ENCODE measurements around the gene ZYG11B.
A peak's percentile ranks its signal among the peaks of the same experiment; 100 is the strongest.
"Not testable (repeated sequence)": the region's sequence is repeated elsewhere in the genome, so short reads cannot be mapped to it uniquely, and the experiment has no call there.

The ZYG11B gene

DNA sequence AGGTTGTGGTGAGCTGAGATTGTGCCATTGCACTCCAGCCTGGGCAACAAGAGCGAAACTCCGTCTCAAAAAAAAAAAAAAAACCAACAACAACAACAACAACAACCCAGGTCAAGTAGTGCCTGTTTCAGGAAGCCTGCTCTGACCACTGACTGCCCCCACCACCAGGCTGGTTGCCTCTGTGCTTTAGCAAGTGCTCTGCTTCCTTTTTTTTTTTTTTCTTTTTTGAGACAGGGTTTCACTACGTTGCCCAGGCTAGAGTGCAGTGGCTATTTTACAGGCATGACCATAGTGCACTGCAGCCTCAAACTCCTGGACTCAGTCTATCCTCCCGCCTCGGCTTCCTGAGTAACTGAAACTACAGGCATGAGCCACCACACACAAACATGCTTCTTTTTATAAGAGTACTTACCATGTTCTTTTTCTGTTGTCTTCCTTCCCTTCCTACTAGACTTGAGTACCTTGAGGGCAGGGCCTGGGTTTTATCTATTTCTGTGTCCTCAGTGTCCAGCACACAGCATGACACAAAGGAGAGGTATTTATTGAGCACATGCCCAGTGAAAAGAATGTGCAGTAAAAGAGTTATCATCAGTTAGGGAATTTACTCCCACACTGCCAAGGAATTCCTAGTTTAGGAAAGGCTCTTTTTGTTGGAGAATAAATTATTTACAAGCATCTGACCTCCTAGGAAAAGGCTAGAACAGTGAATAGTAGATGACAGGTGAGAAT, 18.2 kb upstream of the ZYG11B start:
- DNase-seq = no peak

DNA sequence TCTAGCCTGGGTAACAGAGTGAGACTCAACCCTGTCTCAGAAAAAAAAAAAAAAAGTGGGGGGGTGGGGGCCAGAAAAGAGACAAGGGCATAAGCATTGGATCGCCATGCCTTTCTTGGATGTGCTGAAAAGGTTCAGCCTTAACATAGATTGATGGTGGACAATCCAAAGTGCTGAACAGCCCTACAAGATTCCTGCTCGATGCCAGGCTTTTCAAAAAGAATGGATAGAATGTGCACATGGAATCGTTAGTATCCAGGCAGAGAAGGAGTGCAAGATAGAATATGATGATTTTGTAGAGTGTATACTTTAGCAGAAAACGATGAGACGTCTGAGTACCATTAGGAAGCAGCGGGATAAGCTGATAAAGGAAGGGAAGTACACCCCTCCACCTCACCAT, 17.2 kb upstream of the ZYG11B start:
- no peak for DNase-seq

DNA sequence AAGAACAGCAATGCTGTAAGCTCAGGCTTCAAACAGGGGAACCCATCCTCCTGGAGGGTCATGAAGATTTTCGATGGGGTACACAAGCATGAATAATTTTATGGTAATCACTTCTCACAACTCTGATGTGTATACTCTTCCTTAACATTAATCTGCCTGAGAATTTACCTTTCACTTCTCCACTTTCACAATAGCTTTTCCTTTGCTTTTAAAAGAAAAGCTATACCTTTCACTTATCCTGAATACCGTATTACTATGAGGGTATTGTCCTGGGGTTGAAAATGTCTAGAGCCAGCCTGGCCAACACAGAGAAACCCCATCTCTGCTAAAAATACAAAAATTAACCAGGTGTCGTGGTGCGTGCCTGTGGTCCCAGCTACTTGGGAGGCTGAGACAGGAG, 12.7 kb upstream of the ZYG11B start:
- no peak for DNase-seq

DNA sequence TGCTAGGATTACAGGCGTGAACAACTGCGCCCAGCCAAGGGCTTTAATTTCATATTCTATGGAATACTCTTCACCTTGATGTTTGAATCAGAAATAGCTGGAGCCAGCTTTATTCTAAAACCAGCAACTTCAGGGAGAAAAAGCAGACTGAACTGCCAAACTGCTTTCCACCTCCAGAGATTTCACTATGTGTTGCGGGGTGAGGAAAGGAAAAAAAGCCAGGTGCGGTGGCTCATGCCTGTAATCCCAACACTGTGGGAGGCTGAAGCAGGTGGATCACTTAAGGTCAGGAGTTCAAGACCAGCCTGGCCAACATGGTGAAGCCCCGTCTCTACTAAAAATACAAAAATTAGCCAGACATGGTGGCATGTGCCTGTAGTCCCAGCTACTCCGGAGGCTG, 11.0 kb upstream of the ZYG11B start:
- not testable (repeated sequence) for DNase-seq

DNA sequence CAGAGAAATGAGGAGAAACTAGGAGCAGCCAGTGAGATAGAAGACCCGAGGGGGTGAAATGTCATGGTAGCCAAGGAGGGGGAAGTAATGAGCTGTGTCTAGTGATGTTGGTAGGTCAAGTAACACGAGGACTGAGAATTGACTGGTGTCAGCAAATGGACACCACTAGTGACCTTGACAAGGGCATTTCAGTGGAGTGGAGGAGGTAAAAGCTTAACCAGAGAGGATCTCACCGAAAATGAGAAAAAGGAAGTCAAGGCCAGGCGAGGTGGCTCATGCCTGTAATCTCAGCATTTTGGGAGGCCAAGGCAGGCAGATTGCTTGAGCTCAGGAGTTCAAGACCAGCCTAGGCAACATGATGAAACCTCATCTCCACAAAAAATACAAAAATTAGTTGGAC, 3.0 kb upstream of the ZYG11B start:
- DNase-seq = no peak

DNA sequence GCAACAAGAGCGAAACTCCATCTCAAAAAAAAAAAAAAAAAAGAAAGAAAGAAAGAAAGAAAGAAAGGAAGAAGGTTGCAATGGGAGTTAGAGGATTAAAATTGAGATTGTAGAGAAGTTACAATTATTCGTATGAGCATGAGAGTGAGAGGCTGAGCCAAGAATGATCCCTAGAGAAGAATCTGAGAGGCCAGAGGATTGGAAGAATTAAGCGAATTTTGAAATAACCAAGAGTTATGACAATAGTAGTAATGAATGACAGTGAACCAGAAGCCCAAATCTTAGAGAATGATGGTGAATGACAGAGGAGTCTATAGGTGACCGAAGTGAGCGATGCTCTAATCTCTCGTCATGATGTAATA, 369 bp upstream of the ZYG11B start:
- DNase-seq = no peak

DNA sequence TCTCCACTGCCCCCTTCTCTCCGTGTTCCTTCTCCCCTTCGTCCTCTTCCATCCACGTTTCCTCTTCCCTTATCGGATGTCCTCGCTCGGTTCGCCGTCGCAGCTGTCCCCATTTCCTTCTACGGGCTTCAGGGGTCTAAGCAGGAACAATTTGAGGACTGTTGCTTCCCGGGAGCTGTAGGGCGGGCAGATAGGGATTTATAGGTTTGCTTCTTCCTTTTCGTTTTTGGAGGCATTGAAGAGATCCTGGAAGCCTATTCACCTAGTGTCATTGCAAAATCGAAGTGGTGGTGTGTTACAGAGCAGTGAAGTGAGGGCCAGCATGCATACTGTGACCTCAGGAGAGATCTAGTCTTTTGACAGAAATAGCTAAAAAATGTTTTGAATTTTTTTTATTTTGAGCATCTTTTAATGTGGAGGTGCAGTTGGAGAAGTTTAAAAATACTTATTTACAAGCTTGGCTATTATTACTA, 897 bp downstream of the ZYG11B start:
- peak in 1 of 2 donors; percentile 15 for DNase-seq

DNA sequence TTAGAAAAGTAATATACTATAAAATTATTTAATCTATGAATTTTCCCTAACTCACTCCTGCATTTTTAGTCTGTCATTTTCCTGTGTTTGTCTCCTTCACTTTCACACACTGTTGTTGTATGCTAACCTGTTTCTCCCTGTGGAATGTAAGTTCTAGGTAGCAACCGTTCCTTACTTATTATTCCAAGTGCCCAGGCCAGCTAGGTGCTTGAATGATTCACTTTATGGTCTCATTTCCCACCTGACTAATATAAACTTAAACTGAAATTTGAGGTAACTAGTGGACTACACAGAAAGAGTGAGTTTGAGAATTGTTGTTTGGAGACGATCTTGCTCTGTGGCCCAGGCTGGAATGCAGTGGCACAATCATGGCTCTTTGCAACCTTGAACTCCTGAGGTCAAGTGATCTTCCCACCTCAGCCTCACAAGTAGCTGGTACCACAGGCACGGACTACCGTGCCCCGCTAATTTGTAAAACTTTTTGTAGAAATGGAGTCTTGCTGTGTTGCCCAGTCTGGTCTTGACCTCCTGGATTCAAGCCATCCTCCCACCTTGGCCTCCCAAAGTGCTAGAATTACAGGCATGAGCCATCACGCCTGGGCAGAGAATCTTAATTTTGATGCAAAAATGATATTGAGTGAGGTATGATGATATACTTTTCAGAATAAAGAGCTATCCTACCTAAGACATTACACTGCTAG, 1.9 kb downstream of the ZYG11B start:
- DNase-seq = no peak

DNA sequence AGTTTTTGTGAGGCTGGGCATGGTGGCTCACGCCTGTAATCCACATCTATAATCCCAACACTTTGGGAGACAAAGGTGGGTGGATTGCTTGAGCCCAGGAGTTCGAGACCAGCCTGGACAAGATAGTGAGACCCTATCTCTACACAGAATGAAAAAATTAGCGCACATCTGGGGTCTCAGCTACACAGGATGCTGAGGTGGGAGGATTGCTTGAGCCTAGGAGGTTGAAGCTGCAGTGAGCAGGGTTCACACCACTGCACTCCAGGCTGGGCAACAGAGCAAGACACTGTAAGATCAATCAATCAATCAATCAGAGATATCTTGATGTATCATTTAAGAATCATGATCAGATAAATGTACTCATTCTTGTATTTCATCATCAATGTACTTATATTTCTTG, 7.1 kb downstream of the ZYG11B start:
- no peak for DNase-seq

DNA sequence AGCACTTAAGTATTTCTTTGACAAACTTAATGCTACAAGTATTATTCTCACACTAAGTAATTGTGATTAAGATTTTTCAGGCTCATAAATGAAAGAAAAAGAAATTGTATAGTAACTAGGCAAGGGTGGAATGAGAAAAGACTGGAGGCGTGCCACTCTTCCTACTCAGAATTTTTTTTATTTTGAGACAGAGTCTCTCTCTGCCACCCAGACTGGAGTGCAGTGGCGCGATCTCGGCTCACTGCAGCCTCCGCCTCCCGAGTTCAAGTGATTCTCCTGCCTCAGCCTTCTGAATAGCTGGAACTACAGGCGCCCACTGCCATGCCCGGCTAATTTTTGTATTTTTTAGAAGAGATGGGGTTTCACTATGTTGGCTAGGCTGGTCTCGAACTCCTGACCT, 9.1 kb downstream of the ZYG11B start:
- DNase-seq = not testable (repeated sequence)

DNA sequence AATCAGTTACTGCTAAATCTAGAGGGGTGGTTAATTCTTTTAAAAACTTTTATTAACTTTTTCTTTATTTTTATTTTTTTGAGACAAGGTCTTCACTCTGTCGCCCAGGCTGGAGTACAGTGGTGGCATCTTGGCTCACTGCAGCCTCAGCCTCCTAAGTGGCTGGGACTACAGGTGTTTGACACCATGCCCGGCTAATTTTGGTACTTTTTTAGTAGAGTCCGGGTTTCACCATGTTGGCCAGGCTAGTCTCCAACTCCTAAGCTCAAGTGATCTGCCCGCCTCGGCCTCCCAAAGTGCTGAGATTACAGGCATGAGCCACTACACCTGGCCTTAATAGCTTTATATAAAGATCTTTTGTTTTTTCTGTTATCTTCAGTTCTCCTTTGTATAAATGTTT, 11.9 kb downstream of the ZYG11B start:
- DNase-seq = no peak

DNA sequence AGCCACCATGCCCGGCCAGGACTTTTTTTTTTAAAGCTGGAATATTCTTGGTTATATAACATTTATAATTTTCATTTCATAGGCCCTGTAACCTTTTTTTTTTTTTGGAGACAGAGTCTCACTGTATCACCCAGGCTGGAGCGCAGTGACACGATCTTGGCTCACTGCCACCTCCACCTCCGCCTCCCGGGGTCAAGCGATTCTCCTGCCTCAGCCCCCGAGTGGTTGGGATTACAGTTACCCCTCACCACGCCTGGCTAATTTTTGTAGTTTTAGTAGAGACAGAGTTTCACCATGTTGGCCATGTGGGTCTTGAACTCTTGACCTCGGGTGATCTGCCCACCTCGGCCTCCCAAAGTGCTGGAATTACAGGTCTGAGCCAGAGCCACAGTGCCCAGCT, 12.6 kb downstream of the ZYG11B start:
- no peak for DNase-seq

DNA sequence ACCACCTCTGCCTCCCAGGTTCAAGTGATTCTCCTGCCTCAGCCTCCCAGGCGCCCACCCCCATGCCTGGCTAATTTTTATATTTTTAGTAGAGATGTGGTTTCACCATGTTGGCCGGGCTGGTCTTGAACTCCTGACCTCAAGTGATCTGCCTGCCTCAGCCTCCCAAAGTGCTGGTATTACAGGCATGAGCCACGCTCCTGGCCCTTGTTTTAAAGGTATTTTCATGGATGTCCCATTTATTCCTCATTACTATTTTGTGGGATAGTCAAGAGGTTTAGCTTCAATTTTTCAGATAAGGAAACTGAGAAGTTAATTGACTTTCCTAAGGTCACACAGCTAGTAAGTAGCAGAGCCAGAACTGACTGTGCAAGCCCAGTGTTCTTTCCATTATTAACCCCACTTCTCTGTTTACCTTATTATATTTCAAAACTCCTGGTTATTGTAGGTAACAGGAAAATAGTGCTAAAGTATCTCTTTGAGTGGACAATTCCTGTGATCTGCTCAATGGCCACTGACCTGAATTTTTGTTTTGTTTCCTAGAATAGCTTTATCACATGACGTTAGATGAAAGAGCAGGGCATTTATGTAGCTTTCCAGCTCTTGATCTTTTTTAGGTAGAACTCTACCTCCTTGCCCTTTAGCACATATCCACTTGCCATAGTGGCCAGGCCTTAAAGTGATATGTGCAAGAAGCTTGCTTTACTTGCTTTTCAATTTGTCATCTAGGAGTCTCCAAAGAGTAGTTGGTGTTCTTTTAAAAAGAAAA, 13.6 kb downstream of the ZYG11B start:
- no peak for DNase-seq

DNA sequence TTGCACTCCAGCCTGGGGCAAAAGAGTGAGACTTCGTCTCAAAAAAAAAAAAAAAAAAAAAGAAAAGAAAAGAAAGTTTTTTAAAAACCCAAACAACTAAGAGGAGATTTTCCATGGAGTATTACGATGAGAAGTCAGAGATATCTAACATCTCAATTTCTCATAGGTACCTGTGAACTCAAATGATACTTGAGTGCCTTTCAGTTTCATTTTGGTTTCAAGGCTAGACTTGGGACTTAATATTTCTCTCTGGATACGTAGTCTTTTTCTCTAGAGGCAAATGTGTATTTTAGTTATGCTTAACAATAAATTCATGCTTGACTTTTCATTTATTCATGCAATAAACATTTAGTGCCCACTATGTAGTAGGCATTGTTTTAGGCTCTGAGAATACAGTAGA, 15.0 kb downstream of the ZYG11B start:
- DNase-seq = no peak

DNA sequence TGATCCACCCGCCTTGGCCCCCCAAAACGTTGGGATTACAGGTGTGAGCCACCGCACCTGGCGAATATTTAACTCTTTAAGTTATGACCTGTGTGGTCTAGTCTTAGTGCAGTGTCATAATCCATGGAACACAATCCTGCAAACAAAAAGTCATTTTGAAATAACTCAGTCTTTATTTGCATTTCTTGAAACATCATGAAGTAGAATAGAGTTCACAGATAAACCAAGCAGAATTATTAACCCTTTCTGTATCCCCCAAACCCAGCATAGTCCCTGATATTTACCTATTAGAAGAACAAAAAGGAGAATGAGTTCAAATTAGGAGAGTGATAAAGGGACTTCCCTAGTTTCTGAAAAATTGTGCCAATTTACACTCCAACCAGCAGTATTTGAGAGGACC, 19.9 kb downstream of the ZYG11B start:
- no peak for DNase-seq

DNA sequence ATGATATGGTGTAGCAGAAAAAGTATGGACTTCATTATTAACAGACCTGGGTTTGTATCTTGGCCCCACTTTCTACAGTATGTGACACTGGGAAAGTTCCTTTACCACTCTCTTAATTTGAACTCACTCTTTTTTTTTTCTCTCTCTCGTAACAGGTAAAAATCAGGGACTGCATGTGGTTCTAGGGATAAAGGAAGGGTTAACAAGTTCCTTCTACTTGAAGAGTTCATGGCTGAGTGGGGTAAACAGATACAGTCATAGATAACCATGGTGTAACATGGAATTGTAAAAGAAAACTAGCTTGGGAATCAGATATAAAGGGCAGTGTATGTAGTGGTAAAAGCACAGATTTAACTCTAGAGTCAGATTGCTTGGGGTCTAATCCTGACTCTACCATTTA, 21.2 kb downstream of the ZYG11B start:
- DNase-seq = no peak

DNA sequence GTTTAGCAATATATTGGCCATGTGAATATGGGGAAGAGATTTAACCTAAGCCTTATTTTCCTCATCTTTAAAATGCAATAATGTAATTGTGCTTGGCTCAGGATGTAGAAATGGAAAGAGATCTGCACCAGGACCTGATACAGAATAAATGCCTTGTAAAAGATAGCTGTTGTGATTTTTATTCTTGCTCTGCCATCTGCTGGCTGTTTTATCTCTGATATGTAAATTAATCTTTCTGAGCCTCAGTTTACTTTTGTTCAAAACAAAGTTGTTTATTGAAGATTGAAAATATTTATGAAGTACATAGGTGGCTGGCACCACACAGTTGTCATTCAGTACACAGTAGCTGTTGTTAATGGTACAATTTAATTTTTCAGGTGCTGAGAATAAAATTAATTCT, 21.9 kb downstream of the ZYG11B start:
- no peak for DNase-seq

DNA sequence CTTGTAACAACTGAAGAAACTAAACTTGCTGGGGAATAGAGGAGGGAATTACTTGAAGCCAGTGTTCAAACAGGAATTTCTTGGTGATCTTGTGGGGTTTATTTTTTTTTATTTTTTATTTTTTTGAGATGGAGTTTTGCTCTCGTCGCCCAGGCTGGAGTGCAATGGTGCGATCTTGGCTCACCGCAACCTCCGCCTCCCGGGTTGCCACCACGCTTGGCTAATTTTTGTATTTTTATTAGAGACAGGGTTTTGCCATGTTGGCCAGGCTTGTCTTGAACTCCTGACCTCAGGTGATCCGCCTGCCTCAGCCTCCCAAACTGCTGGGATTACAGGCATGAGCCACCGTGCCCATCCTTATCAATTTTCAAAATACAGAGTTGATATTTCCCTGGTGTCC, 23.2 kb downstream of the ZYG11B start:
- DNase-seq = not testable (repeated sequence)

DNA sequence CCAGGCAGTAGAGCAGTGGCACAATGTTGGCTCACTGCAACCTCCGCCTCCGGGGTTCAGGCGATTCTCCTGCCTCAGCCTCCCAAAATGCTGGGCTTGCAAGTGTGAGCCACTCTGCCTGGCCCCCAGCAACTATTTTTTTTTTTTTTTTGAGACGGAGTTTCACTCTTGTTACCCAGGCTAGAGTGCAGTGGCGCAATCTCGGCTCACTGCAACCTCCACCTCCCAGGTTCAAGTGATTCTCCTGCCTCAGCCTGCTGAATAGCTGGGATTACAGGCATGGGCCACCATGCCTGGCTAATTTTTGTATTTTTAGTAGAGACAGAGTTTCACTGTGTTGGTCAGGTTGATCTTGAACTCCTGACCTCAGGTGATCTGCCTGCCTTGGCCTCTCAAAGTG, 23.9 kb downstream of the ZYG11B start:
- DNase-seq = not testable (repeated sequence)

DNA sequence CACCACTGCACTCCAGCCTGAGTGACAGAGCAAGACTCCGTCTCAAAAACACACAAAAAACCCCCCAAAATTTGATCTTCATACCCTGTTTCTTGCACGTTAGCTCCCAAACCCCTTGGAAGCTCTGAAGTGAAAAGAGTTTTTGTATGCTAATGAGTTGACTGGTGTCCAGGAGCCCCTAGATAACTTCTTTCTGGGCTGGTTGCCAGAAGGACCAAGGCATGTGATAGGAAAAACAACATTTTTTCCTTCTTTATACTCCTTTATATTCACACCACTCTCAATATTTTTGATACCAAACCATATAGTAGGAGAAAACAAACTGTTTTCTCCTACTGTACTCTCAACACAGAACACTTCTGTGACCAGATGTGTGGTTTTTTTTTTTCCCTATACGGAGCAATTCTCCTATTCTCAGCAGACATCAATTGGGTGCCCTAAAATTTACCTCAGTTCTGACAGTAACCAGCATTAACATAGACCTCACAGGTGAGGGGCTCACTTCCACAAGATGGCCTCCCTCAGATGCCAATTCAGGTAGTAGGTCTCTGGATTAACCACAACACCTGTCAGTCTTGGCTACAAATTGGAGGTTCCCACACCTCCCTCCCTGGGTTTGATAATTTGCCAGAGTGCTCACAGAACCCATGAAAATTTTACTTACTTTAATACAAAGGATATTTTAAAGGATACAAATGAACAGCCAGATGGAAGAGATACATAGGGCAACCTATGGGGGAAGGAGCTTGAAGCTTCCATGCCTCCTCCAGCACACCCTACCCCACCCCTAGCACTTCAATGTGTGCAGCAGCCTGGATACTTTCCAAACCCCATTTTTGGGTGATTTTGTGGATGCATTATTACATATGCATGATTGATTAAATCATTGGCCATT, 25.6 kb downstream of the ZYG11B start:
- no peak for DNase-seq

DNA sequence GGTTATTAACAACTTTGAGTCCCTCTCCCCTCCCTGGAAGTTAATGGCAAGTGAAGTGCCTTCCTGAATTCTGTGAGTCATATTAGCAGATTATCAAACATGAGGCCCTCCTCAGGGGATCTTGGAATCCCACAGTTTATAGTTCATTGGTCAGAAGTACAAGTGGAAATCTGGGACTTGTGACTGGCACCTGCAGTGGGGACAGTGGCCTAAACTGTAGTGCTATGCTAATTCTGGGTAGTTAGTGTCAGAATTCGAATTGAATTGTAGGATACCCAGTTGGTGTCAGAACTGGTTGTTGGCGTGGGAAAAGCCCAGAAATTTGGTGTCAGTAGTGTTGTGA, 26.2 kb downstream of the ZYG11B start:
- no peak for DNase-seq

DNA sequence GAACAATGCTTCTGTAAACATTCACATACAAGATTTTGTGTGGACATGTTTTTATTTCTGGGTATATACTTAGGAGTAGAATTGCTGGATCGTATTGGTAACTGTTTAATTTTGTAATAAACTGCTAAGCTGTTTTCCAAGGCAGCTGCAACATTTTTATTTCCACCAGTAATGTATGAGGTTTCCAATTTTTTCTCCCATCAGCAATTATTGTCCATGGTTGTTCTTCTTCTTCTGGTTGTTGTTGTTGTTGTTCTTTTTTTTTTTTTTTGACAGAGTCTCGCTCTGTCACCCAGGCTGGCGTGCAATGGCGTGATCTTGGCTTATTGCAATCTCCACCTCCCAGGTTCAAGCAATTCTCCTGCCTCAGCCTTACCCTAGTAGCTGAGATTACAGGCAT, 26.9 kb downstream of the ZYG11B start:
- no peak for DNase-seq

DNA sequence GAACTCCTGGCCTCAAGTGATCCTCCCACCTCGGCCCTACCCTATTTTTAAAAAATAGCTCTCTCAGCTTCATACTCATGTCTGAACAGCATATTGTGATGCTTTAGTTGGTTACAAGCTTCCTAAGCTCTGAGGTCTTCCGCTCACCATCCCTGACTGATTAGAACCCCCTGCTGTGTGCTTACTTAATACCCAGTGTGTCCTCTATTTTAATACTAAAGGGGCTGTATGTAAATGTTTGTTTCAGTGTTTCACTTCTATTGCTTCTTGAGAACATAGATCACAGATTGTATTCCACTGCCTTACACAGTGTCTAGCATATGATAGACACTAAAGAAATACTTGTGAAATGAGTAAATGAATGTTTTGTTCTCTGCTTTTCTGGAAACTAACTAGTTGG, 29.8 kb downstream of the ZYG11B start:
- no peak for DNase-seq
